ENCODE results near the gene REV1. TPM values are rescaled to one million over a fixed set of nuclear protein-coding genes. Genes with fewer than 3 reads are reported as not detected.

Gene REV1
- total and polyA plus RNA-seq, 9 of the 15 experiments (the other 6 are each of a cell fraction or from before 2014, with no cell fraction given), result 12.8 to 54.4 (median 29.6) TPM

- no peak for TF ChIP-seq ZBTB2 (IDR thresholded peaks at IDR 0.05)
Observed at GRCh38 chr2:99481941-99482340, 7.9 kb downstream of the REV1 start (continued).

GRCh38 chr2:99481527-99481926 is 8.3 kb downstream of the REV1 start:
- Histone ChIP-seq H4K20me1 (replicated peaks; ENCODE audit: control insufficient read depth, insufficient read depth, low read length) (peaks cover 35% of the 10 kb centered on the region), H3K9me3 (replicated peaks; ENCODE audit: control insufficient read depth, insufficient read depth, low read depth, low read length) (no peaks in the 10 kb centered on the region), H3K79me2 (ENCODE audit: control insufficient read depth, insufficient read depth, low read length) (peaks cover 99% of the 10 kb centered on the region), H3K4me3 (no peak overlapping the region), H3K4me2 (ENCODE audit: insufficient read depth, low read length) (no peak overlapping the region), H3K36me3 (ENCODE audit: control insufficient read depth, insufficient read depth, low read length) (peaks cover 22% of the 10 kb centered on the region; the same call in 2 of the 3 replicates), H3K27me3 (ENCODE audit: control insufficient read depth in 2 of 2, insufficient read depth in 2 of 2, low read length in 2 of 2) (no peaks in the 10 kb centered on the region), H2AFZ (ENCODE audit: low read depth, low read length) (no peak overlapping the region), H3K4me1 (replicated peaks in 1 of 2; ENCODE audit: control insufficient read depth in 2 of 2, insufficient read depth in 2 of 2, low read length in 2 of 2) (peaks cover 12 to 42% of the 10 kb centered on the region in 2 experiments), H3K9ac (ENCODE audit: insufficient read depth in 1 of 2, low read depth in 2 of 2, low read length in 2 of 2) (peak overlapping the region in 1 of 2 experiments; percentile 23; a peak in 1 of 4 replicates), H3K27ac (ENCODE audit: extremely low read depth, low read depth, low read length) (no peak overlapping the region), H3K9me1 (ENCODE audit: control insufficient read depth, insufficient read depth, low read length) (no peaks in the 10 kb centered on the region)
- in situ Hi-C loops (cut with MboI) (no loop called here), intact Hi-C loops (cut with micrococcal nuclease) (no loop called here)
- no TSS peak for BruUV-seq (replicated peaks)
- TF ChIP-seq SPI1 (IDR thresholded peaks at IDR 0.05; ENCODE audit: borderline replicate concordance, low read depth, low read length) (no peak), ZNF121 (CRISPR knock-in tag; conservative IDR thresholded peaks at IDR 0.05) (0 out of 2 replicates have a peak, but pooled peaks have one; percentile 15)
- DNase-seq (ENCODE audit: extremely low read depth in 1 of 4, low spot score in 3 of 4), result no peak
- WGBS (ENCODE audit: insufficient coverage, low coverage, missing lambda C conversion rate), result 96% methylated on average over 2 of the region's 2 CpGs
- ChIA-PET CTCF (ENCODE audit: low intra/inter-chr PET ratio) (no interaction called here), POLR2A (interaction anchor here (1.7 kb wide), 1 partner anchor 9 kb away, joined by 4 read pairs; no protein-coding TSS in a partner anchor)
- FAIRE-seq, result no peak
- ATAC-seq, result no peak
